Liver (tissue), 9 donors: ENCODE results near the gene MRTFB. TPM values are rescaled to one million over a fixed set of nuclear protein-coding genes. Genes with fewer than 3 reads are reported as not detected.

Experiments
- DNase-seq: peaks from one replicate; pipeline ENCODE4 v3.0.0-alpha.2; 2017; ENCODE audit warnings: low spot score
- H3K27ac ChIP-seq, 2 donors: one replicate each; pipeline ENCODE4 v1.7.0; 2013; ENCODE audit warnings: inconsistent platforms in 2 of 2, low read length in 2 of 2, control low read depth in 1 of 2, low read depth in 1 of 2, mild to moderate bottlenecking in 1 of 2
- H3K27me3 ChIP-seq, 4 donors: one replicate each; pipeline versions ENCODE4 v1.6.1 to v1.7.0; 2013; ENCODE audit warnings: low read length in 3 of 4, inconsistent platforms in 1 of 4, mild to moderate bottlenecking in 1 of 4, moderate library complexity in 1 of 4; ENCODE audit not compliant: control insufficient read depth in 4 of 4, insufficient read depth in 4 of 4
- H3K36me3 ChIP-seq, 4 donors: one replicate each; pipeline versions ENCODE4 v1.6.1 to v1.7.0; 2013; ENCODE audit warnings: low read length in 3 of 4, mild to moderate bottlenecking in 3 of 4, low read depth in 1 of 4, moderate library complexity in 1 of 4; ENCODE audit not compliant: control insufficient read depth in 4 of 4, insufficient read depth in 3 of 4
- H3K4me1 ChIP-seq, 4 donors: one replicate each; pipeline versions ENCODE4 v1.6.1 to v1.7.0; 2013; ENCODE audit warnings: low read length in 3 of 4, mild to moderate bottlenecking in 3 of 4, moderate library complexity in 1 of 4; ENCODE audit not compliant: control insufficient read depth in 4 of 4, insufficient read depth in 4 of 4
- H3K4me3 ChIP-seq, 3 donors: one replicate each; pipeline versions ENCODE4 v1.6.1 to v1.7.0; 2013; ENCODE audit warnings: low read length in 3 of 3, control low read depth in 1 of 3, low read depth in 1 of 3, mild to moderate bottlenecking in 1 of 3
- H3K9ac ChIP-seq, 2 donors: one replicate each; pipeline ENCODE4 v1.7.0; 2013; ENCODE audit warnings: low read length in 2 of 2, mild to moderate bottlenecking in 2 of 2, moderate library complexity in 2 of 2, control low read depth in 1 of 2, low read depth in 1 of 2
- H3K9me3 ChIP-seq, 4 donors: one replicate each; pipeline versions ENCODE4 v1.6.1 to v1.7.0; 2013; ENCODE audit warnings: low read length in 3 of 4; ENCODE audit not compliant: control insufficient read depth in 4 of 4
- EGR1 ChIP-seq, 2 donors: IDR thresholded peaks; 2 replicates each; pipeline ENCODE4 v1.6.1; 2016 to 2018; ENCODE audit warnings: antibody characterized with exemption in 2 of 2, low read depth in 2 of 2
- FOXA1 ChIP-seq: IDR thresholded peaks from 2 replicates; pipeline ENCODE4 v1.6.1; 2016; ENCODE audit warnings: antibody characterized with exemption
- FOXA2 ChIP-seq: IDR thresholded peaks from 2 replicates; pipeline ENCODE4 v1.6.1; 2016; ENCODE audit warnings: antibody characterized with exemption
- HNF4A ChIP-seq, 2 donors: conservative IDR thresholded peaks; 2 replicates each; pipeline ENCODE4 v1.6.1; 2016; ENCODE audit warnings: antibody characterized with exemption in 2 of 2, mild to moderate bottlenecking in 2 of 2
- HNF4G ChIP-seq: IDR thresholded peaks from 2 replicates; pipeline ENCODE4 v1.6.1; 2016; ENCODE audit warnings: antibody characterized with exemption
- JUND ChIP-seq, 2 donors: IDR thresholded peaks; 2 replicates each; pipeline ENCODE4 v1.6.1; 2016; ENCODE audit warnings: antibody characterized with exemption in 2 of 2
- NR2F2 ChIP-seq: IDR thresholded peaks from 2 replicates; pipeline ENCODE4 v1.6.1; 2016; ENCODE audit warnings: antibody characterized with exemption
- RAD21 ChIP-seq, 2 donors: IDR thresholded peaks; 2 replicates each; pipeline ENCODE4 v1.6.1; 2016; ENCODE audit warnings: antibody characterized with exemption in 2 of 2, mild to moderate bottlenecking in 2 of 2
- REST ChIP-seq: IDR thresholded peaks from 2 replicates; pipeline ENCODE4 v1.6.1; 2016; ENCODE audit warnings: antibody characterized with exemption, mild to moderate bottlenecking
- RXRA ChIP-seq, 2 donors: IDR thresholded peaks; 2 replicates each; pipeline ENCODE4 v1.6.1; 2017 to 2018; ENCODE audit warnings: antibody characterized with exemption in 2 of 2, mild to moderate bottlenecking in 1 of 2
- SP1 ChIP-seq: IDR thresholded peaks from 2 replicates; pipeline ENCODE4 v1.6.1; 2018; ENCODE audit warnings: antibody characterized with exemption, mild to moderate bottlenecking
- TAF1 ChIP-seq: conservative IDR thresholded peaks from 2 replicates; pipeline ENCODE4 v1.6.1; 2016; ENCODE audit warnings: antibody characterized with exemption, mild to moderate bottlenecking
- YY1 ChIP-seq: IDR thresholded peaks from 2 replicates; pipeline ENCODE4 v1.6.1; 2016; ENCODE audit warnings: antibody characterized with exemption, mild to moderate bottlenecking
- WGBS: extraction: QIAGEN DNeasy Blood & Tissue Kit; methylation state at CpG from one replicate; pipeline ENCODE4 v1.1.7; 2013; 5-methylcytosine and 5-hydroxymethylcytosine counted together
- polyA plus RNA-seq, 2 donors: library from polyadenylated mRNA; stranded (reverse) in 1 of 2; unstranded in 1 of 2; fragments of 200-250 nt in 1 of 2; fragments of >200 nt in 1 of 2; fragmentation: Nextera tagmentation in 1 of 2; extraction: Ambion mirVana in 1 of 2; gene quantifications; one replicate each; pipeline versions ENCODE4 v1.2.1 to v1.2.3, GENCODE V29; 2013 to 2015
- total RNA-seq, 2 donors: library from RNA; depleted of rRNA; stranded (reverse); fragments of >200 nt; gene quantifications; one replicate each; pipeline ENCODE4 v1.2.3, GENCODE V29; 2014
- TF ChIP-seq, protein P1 (sequence below): fragments of 150-350 bp; IDR thresholded peaks from 2 replicates; pipeline ENCODE4 v1.5.1; 2017; ENCODE audit warnings: improper control_type of control experiment, low read depth, low read length; ENCODE audit not compliant: missing input control
- TF ChIP-seq, protein P2 (sequence below): IDR thresholded peaks from 2 replicates; pipeline ENCODE4 v1.6.1; 2016; ENCODE audit warnings: antibody characterized with exemption
- TF ChIP-seq, protein P3 (sequence below): IDR thresholded peaks from 2 replicates; pipeline ENCODE4 v1.6.1; 2016; ENCODE audit warnings: antibody characterized with exemption
- donor health status: healthy.
- donor health status: healthy.
- donor health status: healthy.
- donor health status: healthy.
- donor health status: healthy.

MRTFB gene
- total and polyA plus RNA-seq, 4 donors = 4.1 to 14.2 (median 5.8) TPM

- no peak for DNase-seq
- H3K9me3 ChIP-seq = no peaks in the 10 kb centered on the region
- no peaks in the 10 kb centered on the region for H3K27me3 ChIP-seq
- TF ChIP-seq HNF4A (conservative IDR thresholded peaks at IDR 0.05) (no peak), RXRA (IDR thresholded peaks at IDR 0.05) (no peak), HNF4G (no peak), EGR1 (IDR thresholded peaks at IDR 0.05; ENCODE audit: low read depth in 2 of 2) (no peak), YY1 (no peak), JUND (IDR thresholded peaks at IDR 0.05) (no peak), REST (no peak), RAD21 (IDR thresholded peaks at IDR 0.05) (no peak), FOXA1 (no peak), NR2F2 (no peak), TAF1 (no peak), SP1 (no peak), FOXA2 (no peak)
- TF ChIP-seq, protein P1, sequence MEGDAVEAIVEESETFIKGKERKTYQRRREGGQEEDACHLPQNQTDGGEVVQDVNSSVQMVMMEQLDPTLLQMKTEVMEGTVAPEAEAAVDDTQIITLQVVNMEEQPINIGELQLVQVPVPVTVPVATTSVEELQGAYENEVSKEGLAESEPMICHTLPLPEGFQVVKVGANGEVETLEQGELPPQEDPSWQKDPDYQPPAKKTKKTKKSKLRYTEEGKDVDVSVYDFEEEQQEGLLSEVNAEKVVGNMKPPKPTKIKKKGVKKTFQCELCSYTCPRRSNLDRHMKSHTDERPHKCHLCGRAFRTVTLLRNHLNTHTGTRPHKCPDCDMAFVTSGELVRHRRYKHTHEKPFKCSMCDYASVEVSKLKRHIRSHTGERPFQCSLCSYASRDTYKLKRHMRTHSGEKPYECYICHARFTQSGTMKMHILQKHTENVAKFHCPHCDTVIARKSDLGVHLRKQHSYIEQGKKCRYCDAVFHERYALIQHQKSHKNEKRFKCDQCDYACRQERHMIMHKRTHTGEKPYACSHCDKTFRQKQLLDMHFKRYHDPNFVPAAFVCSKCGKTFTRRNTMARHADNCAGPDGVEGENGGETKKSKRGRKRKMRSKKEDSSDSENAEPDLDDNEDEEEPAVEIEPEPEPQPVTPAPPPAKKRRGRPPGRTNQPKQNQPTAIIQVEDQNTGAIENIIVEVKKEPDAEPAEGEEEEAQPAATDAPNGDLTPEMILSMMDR = no peak
- TF ChIP-seq, protein P2, sequence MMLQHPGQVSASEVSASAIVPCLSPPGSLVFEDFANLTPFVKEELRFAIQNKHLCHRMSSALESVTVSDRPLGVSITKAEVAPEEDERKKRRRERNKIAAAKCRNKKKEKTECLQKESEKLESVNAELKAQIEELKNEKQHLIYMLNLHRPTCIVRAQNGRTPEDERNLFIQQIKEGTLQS = no peak
- no peaks in the 10 kb centered on the region for H3K36me3 ChIP-seq
- H3K4me1 ChIP-seq = no peaks in the 10 kb centered on the region
- H3K4me3 ChIP-seq = no peak overlapping the region
- H3K9ac ChIP-seq = no peak overlapping the region
- WGBS = 93% methylated on average over 3 of the region's 3 CpGs
- H3K27ac ChIP-seq = no peak overlapping the region
Measured at GRCh38 chr16:14168146-14168545, 97.0 kb downstream of the MRTFB start.

GRCh38 chr16:14172200-14172809, 101.2 kb downstream of the MRTFB start:
- H3K36me3 ChIP-seq = no peaks in the 10 kb centered on the region
- no peak for TF ChIP-seq EGR1 (IDR thresholded peaks at IDR 0.05; ENCODE audit: low read depth in 2 of 2)
- TF ChIP-seq YY1 = no peak
- no peak for TF ChIP-seq JUND (IDR thresholded peaks at IDR 0.05)
- no peak for TF ChIP-seq REST
- TF ChIP-seq NR2F2 = no peak
- TF ChIP-seq RAD21 (IDR thresholded peaks at IDR 0.05) = no peak
- TF ChIP-seq, protein P1 = no peak
- TF ChIP-seq, protein P3, sequence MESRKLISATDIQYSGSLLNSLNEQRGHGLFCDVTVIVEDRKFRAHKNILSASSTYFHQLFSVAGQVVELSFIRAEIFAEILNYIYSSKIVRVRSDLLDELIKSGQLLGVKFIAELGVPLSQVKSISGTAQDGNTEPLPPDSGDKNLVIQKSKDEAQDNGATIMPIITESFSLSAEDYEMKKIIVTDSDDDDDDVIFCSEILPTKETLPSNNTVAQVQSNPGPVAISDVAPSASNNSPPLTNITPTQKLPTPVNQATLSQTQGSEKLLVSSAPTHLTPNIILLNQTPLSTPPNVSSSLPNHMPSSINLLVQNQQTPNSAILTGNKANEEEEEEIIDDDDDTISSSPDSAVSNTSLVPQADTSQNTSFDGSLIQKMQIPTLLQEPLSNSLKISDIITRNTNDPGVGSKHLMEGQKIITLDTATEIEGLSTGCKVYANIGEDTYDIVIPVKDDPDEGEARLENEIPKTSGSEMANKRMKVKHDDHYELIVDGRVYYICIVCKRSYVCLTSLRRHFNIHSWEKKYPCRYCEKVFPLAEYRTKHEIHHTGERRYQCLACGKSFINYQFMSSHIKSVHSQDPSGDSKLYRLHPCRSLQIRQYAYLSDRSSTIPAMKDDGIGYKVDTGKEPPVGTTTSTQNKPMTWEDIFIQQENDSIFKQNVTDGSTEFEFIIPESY = no peak
- TF ChIP-seq, protein P2 = no peak
- WGBS = 91% methylated on average over 3 of the region's 3 CpGs
- no peaks in the 10 kb centered on the region for H3K27me3 ChIP-seq
- DNase-seq = no peak
- no peak overlapping the region for H3K9ac ChIP-seq
- no peak overlapping the region for H3K27ac ChIP-seq
- H3K4me1 ChIP-seq = no peaks in the 10 kb centered on the region
- H3K4me3 ChIP-seq = no peak overlapping the region
- no peaks in the 10 kb centered on the region for H3K9me3 ChIP-seq
